Peyer's patch (tissue), 4 donors: ENCODE measurements around the gene NHLRC2.
A peak's percentile ranks its signal among the peaks of the same experiment; 100 is the strongest.

ENCODE experiments used
- POLR2A ChIP-seq, 2 donors: fragments of 450-650 bp; IDR thresholded peaks; one replicate each; pipeline ENCODE4 v1.5.1; 2017; ENCODE audit warnings: antibody characterized with exemption in 2 of 2, mild to moderate bottlenecking in 2 of 2, moderate library complexity in 2 of 2
- TF ChIP-seq, protein P1 (sequence below), 6 experiments: fragments of 450-650 bp in 4 of 6; fragments of 200-600 bp in 2 of 6; sonication (generic) in 1 of 6; IDR thresholded peaks; one replicate each; pipeline ENCODE4 v1.5.1; 2017 to 2019; ENCODE audit warnings: antibody characterized with exemption in 6 of 6, mild to moderate bottlenecking in 3 of 6, moderate library complexity in 1 of 6

DNA sequence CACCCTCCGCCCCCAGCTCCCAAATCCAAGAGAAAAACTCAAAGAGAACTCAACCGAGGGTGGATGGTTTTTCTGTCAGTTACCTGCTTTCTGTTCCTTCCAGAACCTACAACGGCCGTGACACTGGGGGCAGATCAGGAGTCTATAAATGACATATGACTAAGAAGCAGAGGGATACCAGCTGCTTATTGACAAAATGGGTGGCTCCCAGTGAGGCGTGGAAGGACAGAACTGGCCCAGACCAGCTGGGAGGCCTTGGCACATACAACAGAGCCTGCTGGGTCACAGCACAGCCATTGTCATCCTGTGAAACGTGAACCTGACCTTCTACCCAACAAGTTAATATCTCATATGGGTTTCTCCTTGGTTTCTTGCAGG is 104.9 kb downstream of the NHLRC2 start:
- TF ChIP-seq, protein P1, sequence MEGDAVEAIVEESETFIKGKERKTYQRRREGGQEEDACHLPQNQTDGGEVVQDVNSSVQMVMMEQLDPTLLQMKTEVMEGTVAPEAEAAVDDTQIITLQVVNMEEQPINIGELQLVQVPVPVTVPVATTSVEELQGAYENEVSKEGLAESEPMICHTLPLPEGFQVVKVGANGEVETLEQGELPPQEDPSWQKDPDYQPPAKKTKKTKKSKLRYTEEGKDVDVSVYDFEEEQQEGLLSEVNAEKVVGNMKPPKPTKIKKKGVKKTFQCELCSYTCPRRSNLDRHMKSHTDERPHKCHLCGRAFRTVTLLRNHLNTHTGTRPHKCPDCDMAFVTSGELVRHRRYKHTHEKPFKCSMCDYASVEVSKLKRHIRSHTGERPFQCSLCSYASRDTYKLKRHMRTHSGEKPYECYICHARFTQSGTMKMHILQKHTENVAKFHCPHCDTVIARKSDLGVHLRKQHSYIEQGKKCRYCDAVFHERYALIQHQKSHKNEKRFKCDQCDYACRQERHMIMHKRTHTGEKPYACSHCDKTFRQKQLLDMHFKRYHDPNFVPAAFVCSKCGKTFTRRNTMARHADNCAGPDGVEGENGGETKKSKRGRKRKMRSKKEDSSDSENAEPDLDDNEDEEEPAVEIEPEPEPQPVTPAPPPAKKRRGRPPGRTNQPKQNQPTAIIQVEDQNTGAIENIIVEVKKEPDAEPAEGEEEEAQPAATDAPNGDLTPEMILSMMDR (IDR thresholded peaks at IDR 0.05): no peak
- peak in 1 of 2 donors; percentile 64 for TF ChIP-seq POLR2A (IDR thresholded peaks at IDR 0.05)
